Stimulated activated CD4-positive, alpha-beta T cell treated with anti-CD3 and anti-CD28 coated beads, Interleukin-12 subunit alpha, Interleukin-12 subunit beta, amount 100 ng/mL, for 24 hours (primary cell): ENCODE results near the gene ANGPTL8.
A peak's percentile ranks its signal among the peaks of the same experiment; 100 is the strongest.

Experiments used
- DNase-seq, 2 experiments: peaks; one replicate each; pipeline ENCODE4 v3.0.0-alpha.2; 2020; ENCODE audit warnings: low read depth in 2 of 2

Gene ANGPTL8

DNA sequence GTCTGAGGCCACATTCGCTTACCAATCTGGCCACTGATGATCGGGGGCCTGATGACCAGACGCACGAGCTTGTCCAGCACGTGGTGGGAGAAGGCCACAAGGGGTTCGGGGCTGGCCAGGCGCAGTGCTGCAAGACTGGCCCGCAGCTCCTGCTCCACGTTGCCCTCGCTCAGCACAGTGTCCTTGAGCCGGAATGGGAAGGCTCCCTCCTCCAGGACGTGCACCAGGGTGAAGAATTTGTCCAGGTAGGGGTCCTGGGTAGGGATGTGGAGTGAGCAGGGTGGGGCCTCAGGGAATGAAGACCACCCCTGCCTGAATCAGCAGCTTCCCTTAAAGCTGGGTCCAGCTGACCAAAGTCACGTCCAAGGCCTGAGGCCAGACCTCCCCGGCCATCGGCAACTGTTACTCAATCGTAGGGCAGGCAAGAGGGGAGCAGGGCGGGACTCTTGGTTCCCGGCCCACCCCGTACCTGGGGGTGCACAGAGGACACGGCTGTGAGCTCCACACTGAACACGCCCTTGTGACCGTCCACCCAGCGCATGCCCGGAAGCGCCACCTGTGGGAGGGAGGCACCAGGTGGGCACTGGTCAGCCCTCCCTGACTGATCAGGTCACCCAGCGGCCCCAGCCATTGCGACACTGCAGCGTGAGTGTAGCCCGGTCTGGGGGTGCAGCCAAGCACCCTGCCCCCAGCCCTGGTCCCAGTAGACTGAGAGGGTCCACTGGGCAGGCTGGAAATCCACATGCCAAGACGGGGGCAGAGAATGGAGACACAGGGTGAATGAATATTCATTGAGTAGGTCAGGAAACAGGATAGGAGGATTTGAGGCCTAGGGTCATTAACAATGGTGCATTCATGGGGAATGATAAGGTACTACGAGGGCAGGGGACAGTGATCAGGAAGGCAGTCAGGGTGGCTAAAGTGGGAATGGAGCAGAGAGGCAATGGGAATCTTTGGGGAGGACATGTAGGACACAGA, 2.8 kb upstream of the ANGPTL8 start:
- no peak for DNase-seq

DNA sequence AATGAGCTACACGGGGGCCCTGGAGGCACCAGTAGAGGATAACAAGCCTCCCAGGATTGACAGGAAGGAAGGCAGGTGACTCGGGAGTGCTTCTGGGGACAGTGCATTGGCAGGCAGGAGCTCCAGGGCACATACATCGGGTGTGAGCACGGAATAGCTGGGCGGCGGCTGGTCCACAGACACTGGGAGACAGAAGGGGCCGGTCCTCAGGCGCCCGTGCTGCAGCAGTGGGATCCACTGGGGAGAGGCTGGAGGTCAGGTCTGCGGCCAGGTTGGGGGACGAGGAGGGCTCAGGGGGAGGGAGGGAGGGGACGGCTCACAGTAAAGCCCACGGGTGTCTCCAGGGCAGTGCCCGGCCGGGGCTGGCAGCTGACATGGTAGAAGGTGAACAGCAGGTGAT, 2.1 kb upstream of the ANGPTL8 start:
- DNase-seq: no peak

DNA sequence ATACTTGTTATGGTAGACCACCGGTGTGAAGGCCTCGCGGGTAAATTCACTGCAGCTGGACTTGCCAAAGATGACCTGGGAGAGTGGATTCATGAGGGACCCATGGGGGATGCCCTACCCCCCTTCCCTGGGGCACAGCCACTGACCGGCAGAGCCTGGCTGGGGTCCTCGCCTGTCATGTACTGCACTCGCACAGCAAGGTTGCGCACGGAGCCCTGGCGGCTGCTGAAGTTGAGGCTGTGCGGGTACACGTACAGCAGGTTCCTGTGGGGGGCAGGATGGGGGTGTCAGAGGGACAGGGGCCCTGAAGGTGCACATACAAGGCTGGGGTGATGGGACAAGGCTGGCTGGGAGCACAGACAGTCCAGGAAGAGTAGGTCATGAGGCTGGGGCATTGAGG, 1.4 kb upstream of the ANGPTL8 start:
- no peak for DNase-seq

DNA sequence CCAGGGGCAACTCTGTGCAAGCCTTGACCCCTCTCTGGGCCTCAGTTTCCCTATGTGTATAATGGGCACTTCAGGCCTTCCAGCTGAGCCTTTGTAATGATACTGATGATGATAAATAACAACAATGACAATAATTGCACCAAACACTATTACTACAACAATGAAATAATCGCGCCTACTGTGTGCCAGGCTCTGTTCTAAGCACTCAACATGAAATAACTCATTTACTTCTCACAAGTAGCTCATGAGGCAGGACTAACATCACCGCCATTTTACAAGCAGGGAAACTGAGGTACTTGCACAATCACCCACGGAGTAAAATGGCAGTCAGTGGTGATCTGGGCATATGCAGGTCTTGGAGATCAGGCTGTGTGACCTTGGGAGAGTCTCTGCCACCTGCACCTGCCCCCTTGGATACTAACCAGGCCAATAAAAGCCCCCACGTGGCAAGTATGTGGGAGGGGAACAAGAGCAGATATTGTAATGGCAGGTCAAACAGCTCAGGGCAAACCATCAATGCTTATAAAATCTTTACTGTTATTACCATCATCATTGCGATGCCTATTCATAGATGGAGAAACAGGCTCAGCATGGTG, 540 bp upstream of the ANGPTL8 start:
- DNase-seq: no peak

DNA sequence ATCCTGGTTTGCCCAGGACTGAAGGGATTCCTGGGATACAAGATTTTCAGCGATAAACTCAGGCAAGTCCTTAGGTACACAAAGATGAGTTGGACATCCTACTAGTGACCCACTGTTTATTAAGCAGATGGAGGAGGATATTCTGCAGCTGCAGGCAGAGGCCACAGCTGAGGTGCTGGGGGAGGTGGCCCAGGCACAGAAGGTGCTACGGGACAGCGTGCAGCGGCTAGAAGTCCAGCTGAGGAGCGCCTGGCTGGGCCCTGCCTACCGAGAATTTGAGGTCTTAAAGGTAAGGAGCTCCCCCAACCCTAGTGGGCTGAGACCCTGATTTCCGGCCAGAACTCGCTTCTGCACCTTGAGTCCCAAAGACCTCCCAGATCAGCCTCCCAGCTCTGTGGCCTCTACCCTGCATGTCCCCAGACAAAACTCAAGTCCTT, 607 bp downstream of the ANGPTL8 start:
- no peak for DNase-seq

DNA sequence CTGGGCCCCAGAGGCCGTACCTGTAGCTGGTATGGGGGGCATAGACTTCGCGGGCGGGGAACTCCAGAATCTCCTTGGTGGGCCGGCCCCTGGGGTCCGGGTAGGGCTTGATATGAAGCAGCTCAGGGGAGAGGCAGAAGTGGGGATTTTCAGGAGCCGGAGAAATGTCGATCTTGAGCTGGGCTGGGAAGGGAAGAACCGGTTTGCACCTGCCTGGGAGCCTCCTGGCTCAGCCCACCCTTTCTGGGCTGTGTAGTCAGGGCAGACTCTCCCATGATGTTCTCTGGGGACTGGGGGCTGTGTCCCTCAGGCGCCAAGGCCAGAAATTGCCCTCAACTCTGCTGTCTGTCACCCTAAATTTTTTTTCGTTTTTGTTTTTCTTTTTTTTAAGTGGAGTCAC, 2.6 kb downstream of the ANGPTL8 start:
- no peak for DNase-seq

DNA sequence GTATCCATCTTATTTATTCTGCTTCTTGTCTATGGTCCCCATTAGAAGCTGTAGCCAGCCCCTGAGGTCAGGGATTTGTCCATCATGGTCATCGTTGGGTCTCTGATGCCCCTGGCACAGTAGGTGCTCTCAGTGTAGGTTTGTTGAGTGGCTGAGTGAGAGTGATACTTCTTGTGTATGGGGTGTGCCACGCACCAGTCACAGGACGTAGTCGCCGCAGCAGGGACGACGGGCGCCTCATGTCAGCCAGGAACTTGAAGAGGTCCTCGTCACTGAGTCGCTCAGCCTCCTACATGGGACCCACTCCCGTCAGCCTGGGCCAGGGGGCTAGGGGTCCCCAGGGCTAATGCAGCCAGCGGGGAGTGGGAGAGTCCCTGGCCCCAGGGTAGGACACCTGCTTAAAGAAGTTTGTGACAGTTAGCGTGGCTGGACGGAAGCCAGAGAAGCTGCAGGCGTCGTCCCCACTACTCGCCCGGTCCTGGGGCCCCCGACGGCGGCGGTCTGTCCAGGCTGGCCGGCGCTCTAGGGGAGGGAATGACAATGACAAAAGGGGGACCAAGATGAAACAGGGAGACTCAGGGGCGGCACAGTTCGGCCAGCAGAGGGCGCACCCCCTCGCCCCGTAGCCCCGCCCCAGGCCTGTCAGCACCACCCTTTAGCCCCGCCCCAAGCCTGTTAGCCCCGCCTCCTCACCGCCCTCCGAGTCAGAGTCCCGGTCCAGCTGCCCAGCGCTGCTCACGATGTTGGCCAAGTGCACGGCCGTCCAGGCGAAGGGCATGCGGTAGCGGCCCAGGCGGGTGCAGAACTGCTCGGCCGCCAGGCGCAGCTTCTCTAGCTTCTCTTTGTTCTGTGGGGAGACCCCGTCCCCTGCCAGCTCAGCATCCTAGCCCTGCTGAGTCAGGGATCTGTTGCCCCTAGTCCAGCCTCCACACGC, 3.7 kb downstream of the ANGPTL8 start:
- peak; percentile 73 to 94 for DNase-seq

DNA sequence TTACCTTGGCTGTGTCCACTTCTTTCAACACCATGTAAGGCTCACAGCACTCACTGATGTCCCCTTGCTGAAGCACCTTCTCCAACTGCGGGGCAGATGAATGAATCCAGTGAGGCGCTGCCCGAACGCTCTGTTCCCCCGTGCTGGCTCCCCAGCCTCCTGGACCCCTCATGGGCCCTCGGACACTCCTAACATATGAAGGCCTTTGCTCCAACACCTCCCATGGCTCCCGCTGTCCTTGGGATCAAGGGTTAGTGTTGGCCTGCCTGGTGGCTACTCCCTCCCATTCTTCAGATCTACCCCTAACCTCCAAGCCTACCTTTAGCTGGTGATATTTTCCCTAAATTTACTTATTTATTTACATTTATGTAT, 4.4 kb downstream of the ANGPTL8 start:
- no peak for DNase-seq

DNA sequence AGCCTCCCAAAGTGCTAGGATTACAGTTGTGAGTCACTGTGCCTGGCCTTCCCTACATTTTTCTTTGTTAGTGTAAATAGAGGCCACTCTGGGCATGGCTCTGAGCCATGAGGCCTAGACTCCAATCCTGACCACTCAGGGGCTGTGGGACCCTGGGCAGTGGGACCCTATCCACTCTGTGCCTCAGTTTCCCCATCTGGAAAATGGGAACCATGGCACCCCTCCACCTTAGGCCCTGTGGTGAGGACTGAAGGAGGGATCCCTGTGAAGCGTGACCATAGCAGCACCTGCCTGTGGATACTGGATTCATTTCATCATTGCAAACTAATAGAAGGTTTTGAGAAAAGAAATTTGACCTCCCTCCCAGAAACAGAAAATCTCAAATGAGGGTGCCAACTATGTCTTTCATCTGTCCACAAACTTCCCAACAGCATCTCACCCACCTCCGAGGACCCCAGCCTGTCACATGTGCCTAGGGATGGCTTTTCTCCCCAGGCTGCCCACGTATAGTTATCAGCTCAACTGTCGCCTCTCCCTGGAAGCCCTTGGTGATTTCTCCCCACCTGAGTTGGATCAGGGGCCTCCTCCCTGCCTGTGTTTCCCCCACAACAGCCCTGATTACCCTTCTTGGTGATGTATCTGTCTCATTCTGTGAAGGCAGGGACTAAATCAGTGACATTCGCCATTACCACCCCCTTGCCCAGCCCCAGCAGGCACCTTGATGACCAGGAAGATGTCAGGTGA, 5.6 kb downstream of the ANGPTL8 start:
- DNase-seq: no peak

DNA sequence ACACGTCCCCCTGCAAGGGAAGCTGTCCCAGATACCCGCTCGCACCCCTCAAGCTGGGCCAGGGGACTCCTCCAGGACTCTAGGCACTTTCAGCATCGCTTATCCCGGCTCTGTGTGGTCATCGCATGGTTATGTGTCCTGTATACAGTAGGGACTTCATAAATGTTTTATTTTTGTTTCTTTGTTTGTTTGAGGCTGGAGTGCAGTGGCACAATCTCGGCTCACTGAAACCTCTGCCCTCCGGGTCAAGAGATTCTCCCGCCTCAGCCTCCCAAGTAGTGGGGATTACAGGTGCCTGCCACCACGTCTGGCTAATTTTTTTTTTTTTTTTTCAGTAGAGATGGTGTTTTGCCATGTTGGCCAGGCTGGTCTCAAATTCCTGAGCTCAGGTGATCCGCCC, 7.5 kb downstream of the ANGPTL8 start:
- no peak for DNase-seq

DNA sequence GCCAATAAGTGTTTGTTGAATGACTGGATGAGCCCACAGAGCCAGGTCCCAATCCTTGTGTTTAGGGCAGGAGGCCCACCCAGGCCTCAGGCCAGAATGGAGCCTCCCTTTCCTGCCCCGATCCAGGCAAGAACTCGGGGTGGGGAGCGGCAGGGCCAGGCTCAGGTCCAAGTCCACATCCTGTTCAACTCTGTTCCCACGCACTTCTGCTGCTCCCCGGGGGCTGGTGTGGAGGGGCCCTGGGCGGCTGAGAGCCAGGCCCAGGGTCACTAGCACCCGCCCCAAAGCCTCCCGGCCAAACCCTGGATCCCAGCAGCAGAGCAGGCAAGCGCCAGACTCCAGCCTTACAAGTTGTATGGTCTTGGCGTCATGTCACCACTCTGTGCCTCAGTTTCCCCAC, 8.0 kb downstream of the ANGPTL8 start:
- no peak for DNase-seq

DNA sequence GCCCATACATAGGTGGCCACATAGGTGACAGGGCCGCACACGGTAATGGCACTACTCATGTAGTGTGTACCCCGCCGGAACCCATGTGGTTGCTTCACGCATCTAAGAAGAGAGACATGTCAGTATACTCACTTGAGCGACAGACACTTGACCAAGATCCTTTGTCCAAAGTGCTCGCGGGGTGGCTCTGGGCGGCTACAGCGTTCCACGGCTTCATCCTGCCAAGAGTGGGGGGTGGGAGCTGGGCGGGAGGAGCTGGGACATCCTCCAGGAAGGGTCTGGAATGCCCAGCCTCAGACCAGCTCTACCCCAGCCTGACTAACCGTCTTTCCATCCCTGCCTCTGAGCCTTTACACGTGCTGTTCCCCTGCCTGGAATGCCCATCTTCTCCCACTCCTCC, 8.5 kb downstream of the ANGPTL8 start:
- no peak for DNase-seq

DNA sequence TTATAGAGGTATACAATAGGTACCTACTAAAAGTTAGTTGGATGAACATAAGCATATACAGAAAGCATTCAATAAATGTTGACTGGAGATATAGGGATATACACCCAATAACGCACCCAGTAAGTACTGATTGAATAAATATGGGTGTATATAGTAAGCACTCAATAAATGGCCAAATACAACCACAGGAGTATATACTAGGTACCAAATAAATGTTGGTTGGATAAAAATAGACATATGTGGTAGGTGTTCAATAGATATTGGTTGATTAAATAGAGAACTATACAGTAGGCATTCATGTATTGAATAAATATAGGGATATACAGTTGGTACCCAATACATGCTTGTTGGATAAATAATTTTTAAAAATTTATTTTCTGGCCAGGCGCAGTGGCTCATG, 9.4 kb downstream of the ANGPTL8 start:
- no peak for DNase-seq

DNA sequence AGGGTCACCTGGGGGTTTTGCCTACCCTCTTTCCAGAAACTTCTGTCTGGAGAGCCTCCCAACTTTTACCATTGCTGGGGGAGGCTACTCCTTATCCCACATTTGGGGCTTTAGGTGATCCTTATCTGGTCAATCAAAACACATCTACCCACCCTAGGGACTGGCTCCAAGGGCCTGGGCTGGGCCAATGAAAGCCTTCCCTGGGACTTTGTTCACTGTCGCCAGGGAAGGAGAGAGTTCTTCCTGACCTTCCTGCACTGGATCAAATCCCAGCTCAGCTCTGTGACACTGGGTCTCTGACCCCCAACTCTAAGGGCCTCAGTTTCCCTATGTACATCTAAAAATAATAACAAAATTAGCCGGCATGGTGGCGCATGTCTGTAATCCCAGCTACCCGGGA, 11.8 kb downstream of the ANGPTL8 start:
- DNase-seq: no peak

DNA sequence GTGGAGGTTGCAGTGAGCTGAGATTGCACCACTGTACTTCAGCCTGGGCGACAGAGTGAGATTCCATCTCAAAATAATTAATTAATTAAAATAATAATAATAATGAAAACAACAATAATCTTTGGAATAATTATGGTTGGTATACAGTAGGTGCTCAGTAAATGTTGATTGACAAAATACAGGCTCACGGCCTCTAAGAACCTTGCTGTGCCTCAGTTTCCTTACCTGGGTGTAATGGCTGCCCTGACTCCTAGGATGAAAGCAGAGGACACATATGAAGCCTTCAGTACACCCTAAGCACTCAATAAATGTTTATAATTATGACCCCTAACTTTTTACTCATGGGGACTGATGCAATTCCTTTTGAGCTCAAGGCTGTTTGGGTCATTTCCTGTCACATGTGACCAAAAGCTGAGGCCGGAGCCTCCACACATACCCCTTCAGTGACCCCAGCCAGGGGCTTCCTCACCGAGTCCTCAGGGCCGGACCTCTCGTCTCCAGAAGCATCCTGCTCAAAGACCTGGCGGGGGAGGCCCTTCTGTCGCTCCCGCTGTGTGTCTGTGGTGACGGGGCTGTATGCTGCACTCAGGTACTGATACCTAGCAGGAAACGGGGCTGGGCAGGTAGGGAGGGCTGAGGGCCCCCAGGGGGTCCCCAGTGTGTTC, 12.4 kb downstream of the ANGPTL8 start:
- no peak for DNase-seq

DNA sequence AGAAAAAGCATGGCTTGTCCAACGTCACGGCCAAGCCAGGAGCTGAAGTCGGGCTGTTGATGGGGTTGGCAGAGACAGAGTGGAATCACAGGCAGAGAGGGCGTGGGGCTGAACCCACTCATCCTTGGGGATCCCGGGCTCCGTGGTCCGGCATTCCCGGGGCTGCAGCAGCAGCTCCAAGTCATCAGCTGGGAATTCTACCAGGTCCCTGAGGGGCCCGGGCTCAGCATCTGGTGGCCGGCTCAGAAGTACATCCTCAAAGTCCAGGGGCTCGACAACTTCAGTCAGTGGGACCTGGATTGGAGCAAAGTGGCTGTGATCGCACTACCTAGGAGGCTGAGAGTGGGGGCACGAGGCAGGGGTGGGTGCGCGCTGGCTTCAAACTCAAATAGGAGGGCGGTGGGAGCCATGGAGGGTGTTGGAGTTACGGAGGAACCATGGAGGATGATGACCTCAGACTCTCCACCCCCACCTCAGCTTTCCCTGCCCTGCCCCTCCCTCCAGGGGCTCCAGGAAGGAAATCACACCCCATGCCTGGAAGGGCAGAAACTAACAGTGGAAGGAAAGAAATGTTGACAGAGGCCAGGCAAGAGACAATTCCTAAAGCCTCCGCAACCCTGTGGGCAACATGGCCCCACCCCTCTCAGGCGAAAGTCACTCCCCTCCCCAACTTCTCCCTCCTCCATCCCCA, 13.4 kb downstream of the ANGPTL8 start:
- DNase-seq: no peak

DNA sequence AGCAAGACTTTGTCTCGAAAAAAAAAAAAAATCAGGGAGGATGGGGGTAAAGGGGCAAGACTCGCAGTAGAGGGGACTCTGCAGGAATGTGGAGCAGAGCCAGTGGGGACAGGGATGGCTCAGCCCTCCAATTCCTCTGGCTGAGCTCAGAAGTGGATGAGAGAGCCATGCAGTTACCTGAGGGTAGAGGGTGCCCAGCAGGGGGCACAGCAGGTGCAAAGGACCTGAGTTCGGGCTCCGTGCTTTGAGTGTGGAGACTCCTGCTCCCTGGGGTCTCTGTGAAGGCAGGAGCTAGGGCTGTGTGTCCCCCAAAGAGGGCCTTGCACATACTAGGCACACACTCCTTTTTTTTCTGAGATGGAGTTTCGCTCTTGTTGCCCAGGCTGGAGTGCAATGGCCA, 15.2 kb downstream of the ANGPTL8 start:
- DNase-seq: no peak

DNA sequence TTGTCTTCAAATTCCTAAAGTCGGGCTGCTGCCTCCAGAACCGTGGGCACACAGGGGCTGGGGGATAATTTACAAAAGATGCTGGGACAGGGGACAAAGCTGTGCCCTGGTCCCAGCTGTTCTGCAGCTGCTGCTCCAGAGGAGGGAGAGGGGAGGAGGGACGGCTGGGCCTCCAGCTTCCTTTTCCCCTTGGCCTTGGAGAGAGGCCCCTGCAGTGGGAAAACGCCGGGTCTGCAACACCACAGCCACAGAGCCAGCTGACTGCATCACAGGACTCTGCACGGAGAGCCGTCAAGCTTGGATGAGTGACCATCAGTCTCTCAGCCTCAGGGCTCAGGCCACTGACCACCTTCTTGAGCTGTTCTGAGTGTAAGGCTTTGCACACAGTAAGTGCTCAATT, 16.8 kb downstream of the ANGPTL8 start:
- no peak for DNase-seq

DNA sequence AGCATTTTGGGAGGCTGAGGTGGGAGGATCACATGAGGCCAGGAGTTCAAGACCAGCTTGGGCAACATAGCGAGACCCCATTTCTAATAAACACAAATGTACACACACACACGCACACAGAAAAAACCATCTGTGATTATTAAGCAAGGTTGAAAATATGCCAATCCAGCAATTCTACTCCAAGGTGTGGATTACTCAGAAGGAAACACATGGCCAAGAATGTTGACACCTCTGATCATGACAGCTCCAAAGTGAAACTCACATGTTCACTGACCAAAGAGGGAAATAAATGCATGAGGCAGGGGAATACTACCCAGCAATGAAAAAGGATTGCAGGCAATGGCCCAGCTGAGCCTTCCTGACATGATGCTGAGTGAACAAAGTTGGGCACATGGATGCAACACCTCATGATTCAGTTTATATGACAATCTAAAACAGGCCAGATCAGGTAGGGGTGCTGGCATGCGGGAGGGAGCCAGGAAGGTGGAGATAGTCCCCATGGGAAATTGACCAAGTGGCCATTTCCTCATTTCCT, 18.5 kb downstream of the ANGPTL8 start:
- DNase-seq: no peak

DNA sequence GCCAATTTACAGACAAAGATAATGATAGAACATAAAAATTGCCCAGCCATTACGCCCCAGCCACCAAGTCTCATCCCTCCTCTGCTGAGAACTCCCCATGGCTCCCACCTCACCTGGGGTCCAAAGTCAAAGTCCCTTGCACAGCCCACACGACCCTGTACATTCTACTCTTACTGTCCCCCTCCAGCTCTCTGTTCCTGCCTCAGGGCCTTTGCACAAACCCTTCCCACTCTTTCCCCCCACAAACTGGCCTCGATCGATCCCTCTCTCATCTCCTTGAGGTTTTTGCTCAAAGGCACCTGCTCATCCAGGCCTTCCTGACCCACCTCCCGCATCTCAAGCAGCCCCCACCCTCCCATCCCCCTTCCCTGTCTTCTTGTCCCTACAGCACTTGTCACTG, 21.6 kb downstream of the ANGPTL8 start:
- no peak for DNase-seq
